IPS-18c (cell line): Measurements from ENCODE around the gene IHH.

Source experiments
- H3K4me3 ChIP-seq: 2 replicates; pipeline ENCODE4 v1.7.0; 2013; ENCODE audit warnings: low read depth, mild to moderate bottlenecking, low read length, moderate library complexity; ENCODE audit not compliant: insufficient read depth
- H3K9me3 ChIP-seq: one replicate; pipeline ENCODE4 v1.6.1; 2013; ENCODE audit warnings: mild to moderate bottlenecking, low read length, moderate library complexity; ENCODE audit not compliant: control insufficient read depth, insufficient read depth

Gene IHH

DNA sequence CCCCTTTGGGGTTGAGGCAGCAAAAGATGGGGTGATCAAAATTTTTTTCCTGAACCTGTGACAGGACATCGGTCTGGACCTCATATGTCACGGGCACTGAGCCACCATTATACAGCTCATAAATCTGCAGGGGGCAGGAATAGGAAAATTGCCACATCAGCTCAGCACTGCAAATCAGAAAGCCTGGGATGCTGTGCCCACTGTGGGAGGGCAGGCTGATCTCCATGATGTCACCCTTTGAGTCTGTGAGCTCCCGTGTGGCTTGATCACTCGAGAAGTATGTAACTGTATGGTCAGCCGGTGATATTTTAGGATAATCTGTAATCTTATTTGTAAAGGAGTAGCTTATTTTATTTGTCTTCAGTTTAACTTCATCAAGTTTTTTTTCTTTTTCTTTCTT lies 49.8 kb downstream of the IHH start:
- Histone ChIP-seq H3K9me3 (no peaks in the 10 kb centered on the region), H3K4me3 (no peak overlapping the region)

- H3K9me3 ChIP-seq: no peaks in the 10 kb centered on the region
- H3K4me3 ChIP-seq: no peak overlapping the region
Observed at GRCh38 chr2:219010162-219010756, 50.5 kb downstream of the IHH start.

GRCh38 chr2:219009294-219009693 lies 51.4 kb downstream of the IHH start:
- no peaks in the 10 kb centered on the region for H3K9me3 ChIP-seq

More at GRCh38 chr2:219009294-219009693, 51.4 kb downstream of the IHH start:
- H3K4me3 ChIP-seq: no peak overlapping the region
